ENCODE data around the gene MAP4K4.

The MAP4K4 gene

GRCh38 chr2:101872480-101872879 is 175.0 kb downstream of the MAP4K4 start:
- no peak for DNase-seq (ENCODE audit: low spot score)

- no peak for DNase-seq (ENCODE audit: low spot score)
Measured at GRCh38 chr2:101873543-101873942, 176.0 kb downstream of the MAP4K4 start.

- DNase-seq (ENCODE audit: low spot score) = no peak
Measured at GRCh38 chr2:101874069-101874468, 176.6 kb downstream of the MAP4K4 start.

- peak; percentile 56 for DNase-seq (ENCODE audit: low spot score)
Measured at GRCh38 chr2:101879466-101879865, 182.0 kb downstream of the MAP4K4 start.

GRCh38 chr2:101881131-101881530 is 183.6 kb downstream of the MAP4K4 start:
- no peak for DNase-seq (ENCODE audit: low spot score)

DNA sequence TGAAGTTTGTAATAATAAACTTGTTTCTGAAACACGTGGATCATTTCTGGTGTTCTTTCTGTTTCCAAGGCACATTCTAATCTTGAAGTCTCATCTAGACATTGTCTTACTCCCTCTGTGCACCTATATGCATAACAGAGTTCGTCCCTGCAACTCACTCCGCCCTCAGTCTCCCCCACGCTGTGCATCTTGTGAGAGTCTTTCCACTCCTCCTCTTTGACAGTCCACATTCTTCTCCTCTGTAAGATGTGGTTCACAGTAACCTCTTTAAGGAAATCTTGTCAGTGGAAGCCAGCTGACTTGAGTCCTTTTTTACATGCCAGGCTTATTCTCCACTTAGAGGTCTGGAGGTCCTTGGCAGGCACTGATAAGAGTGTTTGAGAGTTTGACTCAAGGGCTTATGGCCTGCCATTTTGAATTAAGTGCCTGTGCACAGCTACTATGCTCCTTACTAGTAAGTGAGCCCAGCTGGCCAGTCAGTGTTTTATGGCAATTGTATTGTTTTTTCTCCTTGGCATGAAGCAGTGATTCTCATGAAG is 185.3 kb downstream of the MAP4K4 start:
- peak; percentile 5 for DNase-seq (ENCODE audit: low spot score)

DNA sequence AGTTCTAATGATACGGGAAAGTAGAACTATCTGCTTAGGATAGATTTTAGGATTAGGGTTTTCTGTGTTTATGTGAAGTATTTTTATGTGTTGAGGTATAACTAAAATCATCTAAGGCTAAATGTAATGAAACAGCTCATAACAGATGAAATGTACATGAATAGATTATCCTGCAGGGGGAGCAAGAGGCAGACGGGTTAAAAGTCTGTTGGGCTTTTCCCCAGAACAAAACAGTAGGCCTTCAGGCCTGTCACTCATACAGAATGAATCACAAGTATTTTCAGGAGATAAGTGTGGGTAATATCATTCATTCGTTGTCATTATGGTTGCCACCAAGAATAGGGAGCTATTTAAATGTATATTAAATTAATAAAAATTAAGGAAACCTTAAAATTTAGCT is 186.4 kb downstream of the MAP4K4 start:
- DNase-seq (ENCODE audit: low spot score) = peak; percentile 49

- no peak for DNase-seq (ENCODE audit: low spot score)
Measured at GRCh38 chr2:101884423-101884822, 186.9 kb downstream of the MAP4K4 start.

- DNase-seq (ENCODE audit: low spot score) = no peak
Measured at GRCh38 chr2:101887328-101887727, 189.8 kb downstream of the MAP4K4 start.

DNA sequence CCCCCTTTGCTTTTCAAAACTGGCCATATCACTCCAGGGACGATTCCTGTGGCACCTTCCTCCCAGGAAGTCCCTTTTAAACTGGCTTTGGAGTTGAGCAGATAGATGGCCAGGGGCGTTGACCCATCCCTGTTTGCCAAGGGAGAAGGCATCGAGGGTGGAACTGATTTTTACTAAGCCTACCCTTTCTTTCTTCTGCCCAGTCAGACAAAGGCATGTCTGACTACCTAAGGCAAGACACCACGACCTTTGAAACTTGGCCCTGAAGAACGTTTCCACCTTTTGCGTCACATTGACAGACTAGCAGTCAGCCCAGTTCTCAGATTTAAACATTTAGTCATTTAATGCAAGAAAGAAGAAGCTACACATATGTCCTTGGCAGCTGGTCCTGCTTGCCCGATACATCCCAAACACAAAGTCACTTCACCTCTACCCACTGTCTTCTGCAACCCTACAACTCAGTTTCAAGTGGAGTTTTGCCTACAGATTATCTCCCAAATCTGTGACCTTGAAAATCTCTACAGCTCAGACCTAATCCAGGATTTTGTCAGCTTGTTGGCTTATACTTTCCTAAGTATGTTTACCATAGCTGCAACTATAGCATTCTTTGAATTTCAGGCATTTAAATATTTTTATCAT is 192.1 kb downstream of the MAP4K4 start:
- DNase-seq (ENCODE audit: low spot score) = no peak

DNA sequence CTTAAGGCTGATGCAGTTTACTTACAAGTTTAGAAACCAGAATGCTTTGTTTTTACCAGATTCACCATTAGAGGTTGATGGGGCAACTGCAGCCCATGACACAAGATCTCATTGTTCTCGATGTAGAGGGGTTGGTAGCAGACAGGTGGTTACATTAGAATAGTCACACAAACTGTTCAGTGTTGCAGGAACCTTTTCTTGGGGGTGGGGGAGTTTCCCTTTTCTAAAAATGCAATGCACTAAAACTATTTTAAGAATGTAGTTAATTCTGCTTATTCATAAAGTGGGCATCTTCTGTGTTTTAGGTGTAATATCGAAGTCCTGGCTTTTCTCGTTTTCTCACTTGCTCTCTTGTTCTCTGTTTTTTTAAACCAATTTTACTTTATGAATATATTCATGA is 194.9 kb downstream of the MAP4K4 start:
- DNase-seq (ENCODE audit: low spot score) = no peak

DNA sequence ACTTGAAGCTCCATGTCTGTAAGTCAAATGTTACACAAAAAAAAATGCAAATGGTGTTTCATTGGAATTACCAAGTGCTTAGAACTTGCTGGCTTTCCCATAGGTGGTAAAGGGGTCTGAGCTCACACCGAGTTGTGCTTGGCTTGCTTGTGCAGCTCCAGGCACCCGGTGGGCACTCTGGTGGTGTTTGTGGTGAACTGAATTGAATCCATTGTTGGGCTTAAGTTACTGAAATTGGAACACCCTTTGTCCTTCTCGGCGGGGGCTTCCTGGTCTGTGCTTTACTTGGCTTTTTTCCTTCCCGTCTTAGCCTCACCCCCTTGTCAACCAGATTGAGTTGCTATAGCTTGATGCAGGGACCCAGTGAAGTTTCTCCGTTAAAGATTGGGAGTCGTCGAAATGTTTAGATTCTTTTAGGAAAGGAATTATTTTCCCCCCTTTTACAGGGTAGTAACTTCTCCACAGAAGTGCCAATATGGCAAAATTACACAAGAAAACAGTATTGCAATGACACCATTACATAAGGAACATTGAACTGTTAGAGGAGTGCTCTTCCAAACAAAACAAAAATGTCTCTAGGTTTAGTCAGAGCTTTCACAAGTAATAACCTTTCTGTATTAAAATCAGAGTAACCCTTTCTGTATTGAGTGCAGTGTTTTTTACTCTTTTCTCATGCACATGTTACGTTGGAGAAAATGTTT is 196.3 kb downstream of the MAP4K4 start:
- no peak for DNase-seq (ENCODE audit: low spot score)

DNA sequence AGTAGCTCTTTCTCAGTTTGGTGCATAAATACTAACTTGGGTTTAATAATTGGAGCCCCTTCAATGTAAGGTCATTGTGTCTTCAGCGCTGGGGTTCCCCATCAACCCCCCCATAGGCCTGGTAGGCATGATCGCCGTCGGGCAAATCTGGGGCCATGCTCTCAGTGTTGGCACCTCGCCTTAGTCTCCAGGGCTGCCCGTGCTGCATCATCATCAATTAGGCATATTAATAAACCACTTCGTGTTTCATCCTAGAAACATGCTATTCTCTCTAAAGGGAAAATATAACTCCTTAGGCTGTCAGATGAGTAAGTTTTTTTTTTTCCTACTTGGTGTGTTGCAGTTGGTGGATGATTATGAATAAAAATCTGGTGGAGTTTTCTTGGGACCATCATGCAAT is 197.5 kb downstream of the MAP4K4 start:
- no peak for DNase-seq (ENCODE audit: low spot score)

GRCh38 chr2:101895819-101896322 is 198.4 kb downstream of the MAP4K4 start:
- DNase-seq (ENCODE audit: low spot score) = no peak

- no peak for DNase-seq (ENCODE audit: low spot score)
Measured at GRCh38 chr2:101897301-101897700, 199.8 kb downstream of the MAP4K4 start.

- DNase-seq (ENCODE audit: low spot score) = no peak
Measured at GRCh38 chr2:101899265-101899664, 201.8 kb downstream of the MAP4K4 start.

DNA sequence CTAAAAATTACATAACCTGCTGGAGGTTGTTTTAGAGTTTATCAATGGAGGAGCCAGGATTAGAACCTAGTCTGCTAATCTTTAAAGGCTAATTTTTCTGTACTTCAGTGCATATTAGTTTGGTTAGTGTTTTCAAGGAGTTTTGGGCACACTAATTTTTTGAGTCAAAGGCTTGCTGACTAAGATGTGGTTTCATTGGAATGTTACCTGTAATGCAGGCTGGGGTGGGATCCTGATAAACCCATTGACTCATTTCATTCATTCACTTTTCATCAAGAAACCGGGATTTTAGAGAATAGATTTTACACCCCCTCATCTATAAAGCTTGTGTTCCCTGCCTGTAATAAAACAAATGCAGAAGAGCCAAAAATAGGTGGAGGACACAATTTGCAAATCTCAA is 202.4 kb downstream of the MAP4K4 start:
- no peak for DNase-seq (ENCODE audit: low spot score)

- DNase-seq (ENCODE audit: low spot score) = no peak
Measured at GRCh38 chr2:101900375-101900774, 202.9 kb downstream of the MAP4K4 start.

- no peak for DNase-seq (ENCODE audit: low spot score)
Measured at GRCh38 chr2:101901241-101901640, 203.7 kb downstream of the MAP4K4 start.

DNA sequence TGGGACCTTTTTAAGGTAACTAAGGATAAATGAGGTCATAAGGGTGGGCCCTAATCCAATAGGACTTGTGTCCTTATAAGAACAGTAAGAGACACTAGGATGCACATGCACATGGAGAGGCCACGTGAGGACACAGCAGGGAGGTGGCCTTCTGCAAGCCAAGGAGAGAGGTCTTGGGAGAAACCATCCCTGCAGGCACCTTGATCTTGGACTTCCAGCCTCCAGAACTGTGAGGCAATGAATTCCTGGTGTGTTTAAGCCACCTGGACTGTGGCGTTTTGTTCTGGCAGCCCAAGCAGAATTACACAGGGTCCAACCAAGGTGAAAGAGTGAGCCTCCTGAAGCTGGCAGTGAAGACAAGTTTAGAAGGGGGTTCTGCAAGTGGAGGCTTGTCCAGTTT is 204.7 kb downstream of the MAP4K4 start:
- DNase-seq (ENCODE audit: low spot score) = no peak

- no peak for DNase-seq (ENCODE audit: low spot score)
Measured at GRCh38 chr2:101904916-101905315, 207.4 kb downstream of the MAP4K4 start.

DNA sequence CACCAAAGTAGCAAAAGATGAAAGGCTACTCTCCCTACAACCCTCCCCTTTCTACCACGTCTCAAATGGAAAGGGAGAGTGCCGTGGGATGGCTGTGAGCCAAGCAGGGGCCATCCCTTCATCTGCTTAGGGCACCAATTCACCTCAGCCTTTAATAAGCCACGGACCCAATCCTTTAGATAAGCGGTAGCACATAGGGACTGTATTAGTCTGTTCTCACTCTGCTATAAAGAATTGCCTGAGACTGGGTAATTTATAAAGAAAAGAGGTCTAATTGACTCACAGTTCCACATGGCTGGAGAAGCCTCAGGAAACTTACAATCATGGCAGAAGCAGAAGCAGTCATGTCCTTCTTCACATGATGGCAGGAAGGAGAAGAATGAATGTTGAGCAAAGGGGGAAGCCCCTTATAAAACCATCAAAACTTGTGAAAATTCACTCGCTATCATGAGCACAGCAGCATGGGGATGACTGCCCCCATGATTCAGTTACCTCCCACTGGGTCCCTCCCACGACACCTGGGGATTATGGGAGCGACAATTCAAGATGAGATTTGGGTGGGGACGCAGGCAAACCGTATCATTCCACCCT is 208.3 kb downstream of the MAP4K4 start:
- DNase-seq (ENCODE audit: low spot score) = no peak

GRCh38 chr2:101909760-101910159 is 212.3 kb downstream of the MAP4K4 start:
- no peak for DNase-seq (ENCODE audit: low spot score)

All from hematopoietic multipotent progenitor cell treated with erythropoietin and hydrocortisone succinate and interleukin-3 and kit ligand, for 15 days (in vitro differentiated cells).